ENCODE results near the gene RNU6-9. TPM values are rescaled to one million over a fixed set of nuclear protein-coding genes. Genes with fewer than 3 reads are reported as not detected.
A peak's percentile ranks its signal among the peaks of the same experiment; 100 is the strongest.

Gene RNU6-9
- total and polyA plus RNA-seq, 2 of the 13 experiments (the other 11 are each of a cell fraction or from before 2014, with no cell fraction given), result under 0.01 TPM; not detected in 1

DNA sequence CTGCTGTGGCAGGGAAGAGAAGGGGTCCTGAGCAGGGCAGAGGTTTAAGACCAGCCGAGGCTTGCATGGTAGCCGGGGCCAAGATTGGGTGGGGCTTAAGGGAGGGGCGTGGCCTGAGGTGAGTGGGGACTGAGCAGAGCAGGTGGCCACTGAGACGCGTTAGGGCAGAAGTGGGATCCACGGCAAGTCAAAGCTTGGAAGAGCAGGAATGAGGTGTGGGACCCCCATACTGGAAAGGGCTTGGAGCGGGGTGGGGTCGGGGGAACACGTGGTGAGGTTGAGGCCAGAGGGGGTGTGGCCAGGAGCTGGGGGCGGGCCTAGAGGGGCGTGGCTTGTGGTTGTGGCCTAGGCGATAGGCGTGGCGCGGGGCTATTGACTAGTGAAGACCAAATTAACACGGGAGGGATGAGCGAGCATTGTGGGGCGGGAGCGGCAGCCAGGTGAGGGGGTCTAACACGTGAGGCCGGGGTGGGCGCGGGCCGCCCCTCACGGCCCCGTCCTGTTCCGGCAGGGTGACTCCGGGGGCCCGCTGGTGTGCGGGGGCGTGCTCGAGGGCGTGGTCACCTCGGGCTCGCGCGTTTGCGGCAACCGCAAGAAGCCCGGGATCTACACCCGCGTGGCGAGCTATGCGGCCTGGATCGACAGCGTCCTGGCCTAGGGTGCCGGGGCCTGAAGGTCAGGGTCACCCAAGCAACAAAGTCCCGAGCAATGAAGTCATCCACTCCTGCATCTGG lies 30.5 kb upstream of the RNU6-9 start:
- no peak overlapping the region for H3K27ac ChIP-seq (ENCODE audit: extremely low read length, insufficient read depth, low read length)
- no peaks in the 10 kb centered on the region for H3K9me3 ChIP-seq (ENCODE audit: low read length)
- ATAC-seq, result peak; percentile 10; the same call in 1 of the 3 replicates
- intact Hi-C loops (cut with micrococcal nuclease; ENCODE audit: unreplicated experiment) (loop anchor here (2.0 kb wide), 1 partner anchor 54 kb away; the partner anchor contains the start of gene KISS1R), in situ Hi-C loops (cut with HindIII; ENCODE audit: extremely low pct_ligation_motif_present, low pct_unique_long_range_greater_than_20kb) (loop anchor here (5.0 to 10.0 kb wide), 2 partner anchors 55 to 122 kb away; partner anchors contain the start of genes KISS1R and WDR18)
- H3K4me2 ChIP-seq (ENCODE audit: low read depth, low read length), result no peak overlapping the region
- no peak overlapping the region for H3K9ac ChIP-seq (ENCODE audit: insufficient read depth, low read depth, low read length)
- ChIA-PET POLR2A (interaction anchor here (1.0 kb wide), 1 partner anchor 39 kb away, joined by 3 read pairs; no protein-coding TSS in a partner anchor), CTCF (ENCODE audit: low intra/inter-chr PET ratio, low total read pairs) (no interaction called here)
- 0 out of 2 replicates have a peak, but pooled peaks have one; percentile 46 for TF ChIP-seq ZBTB38 (CRISPR knock-in tag; IDR thresholded peaks at IDR 0.05)
- TF ChIP-seq JUNB (CRISPR knock-in tag; IDR thresholded peaks at IDR 0.05; ENCODE audit: borderline replicate concordance), result no peak
- peak; percentile 59 for TF ChIP-seq AGO2 (optimal IDR thresholded peaks at IDR 0.05; ENCODE audit: low read depth, low read length)
- no peak for TF ChIP-seq NFKBIZ (CRISPR knock-in tag; IDR thresholded peaks at IDR 0.05)
- 0 out of 2 replicates have a peak, but pooled peaks have one; percentile 59 for TF ChIP-seq SP4 (CRISPR knock-in tag; IDR thresholded peaks at IDR 0.05)
- TF ChIP-seq HOXA3 (CRISPR knock-in tag; IDR thresholded peaks at IDR 0.05), result peak; percentile 37; the same call in 1 of the 2 replicates
- H2AFZ ChIP-seq (ENCODE audit: low read length), result no peak overlapping the region
- DNase-seq (ENCODE audit: low spot score), result no peak
- no peaks in the 10 kb centered on the region for H3K79me2 ChIP-seq (ENCODE audit: insufficient read depth, low read length)
- FAIRE-seq, result no peak
- no peaks in the 10 kb centered on the region for H3K27me3 ChIP-seq (ENCODE audit: control insufficient read depth in 1 of 2, insufficient read depth in 2 of 2, low read length in 2 of 2)
- no TSS peak for BruUV-seq (replicated peaks)
- H3K4me3 ChIP-seq (replicated peaks in 1 of 3; ENCODE audit: insufficient read depth in 1 of 3, low read depth in 2 of 3, low read length in 3 of 3), result no peak overlapping the region
- 88% methylated on average over 36 of the region's 48 CpGs for WGBS (ENCODE audit: low lambda C conversion rate)
- H4K20me1 ChIP-seq (ENCODE audit: insufficient read depth, low read length), result no peaks in the 10 kb centered on the region
- 0 out of 5 replicates have a peak, but pooled peaks cover 0 to 3% of the 10 kb centered on the region in 2 experiments for H3K36me3 ChIP-seq (replicated peaks in 1 of 2; ENCODE audit: control insufficient read depth in 1 of 2, insufficient read depth in 2 of 2, low read length in 2 of 2)
- peaks cover 19% of the 10 kb centered on the region for H3K4me1 ChIP-seq (ENCODE audit: insufficient read depth, low read length)

DNA sequence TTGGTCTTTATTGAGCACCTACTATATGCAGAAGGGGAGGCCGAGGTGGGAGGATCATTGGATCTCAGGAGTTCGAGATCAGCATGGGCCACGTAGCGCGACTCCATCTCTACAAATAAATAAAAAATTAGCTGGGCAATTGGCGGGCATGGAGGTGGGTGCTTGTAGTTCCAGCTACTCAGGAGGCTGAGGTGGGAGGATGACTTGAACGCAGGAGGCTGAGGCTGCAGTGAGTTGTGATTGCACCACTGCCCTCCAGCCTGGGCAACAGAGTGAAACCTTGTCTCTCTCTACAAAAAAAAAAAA lies 30.0 kb upstream of the RNU6-9 start:
- TF ChIP-seq, protein P1, sequence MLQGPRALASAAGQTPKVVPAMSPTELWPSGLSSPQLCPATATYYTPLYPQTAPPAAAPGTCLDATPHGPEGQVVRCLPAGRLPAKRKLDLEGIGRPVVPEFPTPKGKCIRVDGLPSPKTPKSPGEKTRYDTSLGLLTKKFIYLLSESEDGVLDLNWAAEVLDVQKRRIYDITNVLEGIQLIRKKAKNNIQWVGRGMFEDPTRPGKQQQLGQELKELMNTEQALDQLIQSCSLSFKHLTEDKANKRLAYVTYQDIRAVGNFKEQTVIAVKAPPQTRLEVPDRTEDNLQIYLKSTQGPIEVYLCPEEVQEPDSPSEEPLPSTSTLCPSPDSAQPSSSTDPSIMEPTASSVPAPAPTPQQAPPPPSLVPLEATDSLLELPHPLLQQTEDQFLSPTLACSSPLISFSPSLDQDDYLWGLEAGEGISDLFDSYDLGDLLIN (CRISPR knock-in tag; IDR thresholded peaks at IDR 0.05; ENCODE audit: borderline replicate concordance), result no peak
- TF ChIP-seq, protein P2, sequence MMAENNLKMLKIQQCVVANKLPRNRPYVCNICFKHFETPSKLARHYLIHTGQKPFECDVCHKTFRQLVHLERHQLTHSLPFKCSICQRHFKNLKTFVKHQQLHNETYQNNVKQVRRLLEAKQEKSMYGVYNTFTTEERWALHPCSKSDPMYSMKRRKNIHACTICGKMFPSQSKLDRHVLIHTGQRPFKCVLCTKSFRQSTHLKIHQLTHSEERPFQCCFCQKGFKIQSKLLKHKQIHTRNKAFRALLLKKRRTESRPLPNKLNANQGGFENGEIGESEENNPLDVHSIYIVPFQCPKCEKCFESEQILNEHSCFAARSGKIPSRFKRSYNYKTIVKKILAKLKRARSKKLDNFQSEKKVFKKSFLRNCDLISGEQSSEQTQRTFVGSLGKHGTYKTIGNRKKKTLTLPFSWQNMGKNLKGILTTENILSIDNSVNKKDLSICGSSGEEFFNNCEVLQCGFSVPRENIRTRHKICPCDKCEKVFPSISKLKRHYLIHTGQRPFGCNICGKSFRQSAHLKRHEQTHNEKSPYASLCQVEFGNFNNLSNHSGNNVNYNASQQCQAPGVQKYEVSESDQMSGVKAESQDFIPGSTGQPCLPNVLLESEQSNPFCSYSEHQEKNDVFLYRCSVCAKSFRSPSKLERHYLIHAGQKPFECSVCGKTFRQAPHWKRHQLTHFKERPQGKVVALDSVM (CRISPR knock-in tag; IDR thresholded peaks at IDR 0.05), result peak; percentile 76
- TF ChIP-seq NONO (IDR thresholded peaks at IDR 0.05) (no peak), NONO (CRISPR knock-in tag; conservative IDR thresholded peaks at IDR 0.05) (no peak)
- in situ Hi-C loops (cut with HindIII; ENCODE audit: extremely low pct_ligation_motif_present, low pct_unique_long_range_greater_than_20kb), result loop anchor here (5.0 to 10.0 kb wide), 2 partner anchors 54 to 122 kb away; partner anchors contain the start of genes KISS1R and WDR18
- CTCF ChIA-PET (ENCODE audit: low intra/inter-chr PET ratio, low total read pairs), result interaction anchor here (1.1 kb wide), 1 partner anchor 54 kb away, joined by 3 read pairs; the partner anchor contains the start of gene KISS1R

More for the DNA sequence above, 30.0 kb upstream of the RNU6-9 start:
- intact Hi-C loops (cut with micrococcal nuclease; ENCODE audit: unreplicated experiment), result loop anchor here (2.0 kb wide), 1 partner anchor 54 kb away; the partner anchor contains the start of gene KISS1R
- no peak for ATAC-seq
- Histone ChIP-seq H4K20me1 (ENCODE audit: insufficient read depth, low read length) (no peaks in the 10 kb centered on the region), H2AFZ (ENCODE audit: low read length) (no peak overlapping the region), H3K36me3 (replicated peaks in 1 of 2; ENCODE audit: control insufficient read depth in 1 of 2, insufficient read depth in 2 of 2, low read length in 2 of 2) (peaks cover 2 to 8% of the 10 kb centered on the region in 2 experiments; a peak in 2 of 5 replicates), H3K9ac (ENCODE audit: insufficient read depth, low read depth, low read length) (no peak overlapping the region), H3K27ac (ENCODE audit: extremely low read length, insufficient read depth, low read length) (no peak overlapping the region), H3K27me3 (ENCODE audit: control insufficient read depth in 1 of 2, insufficient read depth in 2 of 2, low read length in 2 of 2) (no peaks in the 10 kb centered on the region), H3K4me2 (ENCODE audit: low read depth, low read length) (no peak overlapping the region), H3K4me3 (replicated peaks in 1 of 3; ENCODE audit: insufficient read depth in 1 of 3, low read depth in 2 of 3, low read length in 3 of 3) (no peak overlapping the region), H3K4me1 (ENCODE audit: insufficient read depth, low read length) (peaks cover 19% of the 10 kb centered on the region), H3K9me3 (ENCODE audit: low read length) (no peaks in the 10 kb centered on the region), H3K79me2 (ENCODE audit: insufficient read depth, low read length) (no peaks in the 10 kb centered on the region)
- no peak for FAIRE-seq
- 97% methylated on average over 7 of the region's 7 CpGs for WGBS (ENCODE audit: low lambda C conversion rate)
- DNase-seq (ENCODE audit: low spot score), result no peak
- no TSS peak for BruUV-seq (replicated peaks)
- POLR2A ChIA-PET, result interaction anchor here (1.0 kb wide), 1 partner anchor 39 kb away, joined by 3 read pairs; no protein-coding TSS in a partner anchor

Data from HepG2 (cell line).